Measurements from ENCODE around the gene TSTD2.

TSTD2 gene

GRCh38 chr9:97560851-97561250 lies 72.3 kb downstream of the TSTD2 start:
- no peak for DNase-seq (ENCODE audit: low read depth)
- H3K4me3 ChIP-seq (ENCODE audit: control insufficient read depth, low read depth, low read length), result no peak overlapping the region
- TF ChIP-seq, protein P1, sequence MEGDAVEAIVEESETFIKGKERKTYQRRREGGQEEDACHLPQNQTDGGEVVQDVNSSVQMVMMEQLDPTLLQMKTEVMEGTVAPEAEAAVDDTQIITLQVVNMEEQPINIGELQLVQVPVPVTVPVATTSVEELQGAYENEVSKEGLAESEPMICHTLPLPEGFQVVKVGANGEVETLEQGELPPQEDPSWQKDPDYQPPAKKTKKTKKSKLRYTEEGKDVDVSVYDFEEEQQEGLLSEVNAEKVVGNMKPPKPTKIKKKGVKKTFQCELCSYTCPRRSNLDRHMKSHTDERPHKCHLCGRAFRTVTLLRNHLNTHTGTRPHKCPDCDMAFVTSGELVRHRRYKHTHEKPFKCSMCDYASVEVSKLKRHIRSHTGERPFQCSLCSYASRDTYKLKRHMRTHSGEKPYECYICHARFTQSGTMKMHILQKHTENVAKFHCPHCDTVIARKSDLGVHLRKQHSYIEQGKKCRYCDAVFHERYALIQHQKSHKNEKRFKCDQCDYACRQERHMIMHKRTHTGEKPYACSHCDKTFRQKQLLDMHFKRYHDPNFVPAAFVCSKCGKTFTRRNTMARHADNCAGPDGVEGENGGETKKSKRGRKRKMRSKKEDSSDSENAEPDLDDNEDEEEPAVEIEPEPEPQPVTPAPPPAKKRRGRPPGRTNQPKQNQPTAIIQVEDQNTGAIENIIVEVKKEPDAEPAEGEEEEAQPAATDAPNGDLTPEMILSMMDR (IDR thresholded peaks at IDR 0.05; ENCODE audit: control insufficient read depth, insufficient read depth, low read depth, low read length, missing control alignments), result no peak

DNA sequence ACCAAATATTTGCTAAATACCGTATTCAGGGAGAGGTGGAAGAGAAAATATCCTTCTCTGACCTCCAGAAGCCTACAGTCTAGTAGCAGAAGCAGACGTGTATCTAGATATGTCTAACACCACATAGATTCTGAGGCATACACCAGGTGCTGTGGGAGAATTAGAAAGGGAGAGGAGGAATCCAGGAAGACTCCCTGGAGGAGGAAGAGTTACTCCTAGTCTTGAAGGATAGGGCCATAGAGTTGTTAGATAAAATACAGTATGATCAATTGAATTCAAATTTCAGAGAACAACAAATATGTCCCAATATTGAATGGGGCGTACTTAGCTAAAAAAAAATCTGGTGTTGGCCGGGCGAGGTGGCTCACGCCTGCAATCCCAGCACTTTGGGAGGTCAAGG lies 73.0 kb downstream of the TSTD2 start:
- no peak for DNase-seq (ENCODE audit: low read depth)
- TF ChIP-seq, protein P1 (IDR thresholded peaks at IDR 0.05; ENCODE audit: control insufficient read depth, insufficient read depth, low read depth, low read length, missing control alignments), result no peak
- no peak overlapping the region for H3K4me3 ChIP-seq (ENCODE audit: control insufficient read depth, low read depth, low read length)

GRCh38 chr9:97559111-97559514 lies 74.1 kb downstream of the TSTD2 start:
- no peak overlapping the region for H3K4me3 ChIP-seq (ENCODE audit: control insufficient read depth, low read depth, low read length)
- DNase-seq (ENCODE audit: low read depth), result no peak
- TF ChIP-seq, protein P1 (IDR thresholded peaks at IDR 0.05; ENCODE audit: control insufficient read depth, insufficient read depth, low read depth, low read length, missing control alignments), result no peak

- DNase-seq (ENCODE audit: low read depth), result no peak
- H3K4me3 ChIP-seq (ENCODE audit: control insufficient read depth, low read depth, low read length), result no peak overlapping the region
- TF ChIP-seq, protein P1 (IDR thresholded peaks at IDR 0.05; ENCODE audit: control insufficient read depth, insufficient read depth, low read depth, low read length, missing control alignments), result no peak
Measured at GRCh38 chr9:97558701-97559101, 74.5 kb downstream of the TSTD2 start.

DNA sequence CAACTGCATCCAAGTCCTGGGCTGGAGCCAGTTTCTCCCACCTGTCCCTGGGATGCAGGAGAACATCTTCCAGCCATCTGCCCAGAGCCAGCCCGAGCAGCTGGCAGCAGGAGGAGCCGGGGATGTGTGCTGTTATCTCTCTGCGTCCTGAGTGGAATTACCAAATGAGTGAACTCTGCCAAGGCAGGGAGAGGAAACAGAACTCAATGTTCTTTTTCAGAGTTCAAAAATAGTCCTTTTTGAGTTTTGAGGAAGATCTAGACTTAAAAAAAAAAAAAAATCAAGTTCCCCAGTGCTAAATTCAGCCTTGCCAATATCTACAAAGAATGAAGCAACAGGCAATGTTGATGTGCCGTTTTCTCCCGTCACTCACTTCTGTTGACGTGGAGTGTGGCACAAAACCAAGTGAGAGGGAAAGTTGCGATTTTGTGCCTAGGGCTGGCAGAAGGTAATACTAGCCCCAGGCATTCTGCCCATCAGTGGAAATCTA lies 75.5 kb downstream of the TSTD2 start:
- TF ChIP-seq, protein P1 (IDR thresholded peaks at IDR 0.05; ENCODE audit: control insufficient read depth, insufficient read depth, low read depth, low read length, missing control alignments), result no peak
- no peak overlapping the region for H3K4me3 ChIP-seq (ENCODE audit: control insufficient read depth, low read depth, low read length)
- no peak for DNase-seq (ENCODE audit: low read depth)

DNA sequence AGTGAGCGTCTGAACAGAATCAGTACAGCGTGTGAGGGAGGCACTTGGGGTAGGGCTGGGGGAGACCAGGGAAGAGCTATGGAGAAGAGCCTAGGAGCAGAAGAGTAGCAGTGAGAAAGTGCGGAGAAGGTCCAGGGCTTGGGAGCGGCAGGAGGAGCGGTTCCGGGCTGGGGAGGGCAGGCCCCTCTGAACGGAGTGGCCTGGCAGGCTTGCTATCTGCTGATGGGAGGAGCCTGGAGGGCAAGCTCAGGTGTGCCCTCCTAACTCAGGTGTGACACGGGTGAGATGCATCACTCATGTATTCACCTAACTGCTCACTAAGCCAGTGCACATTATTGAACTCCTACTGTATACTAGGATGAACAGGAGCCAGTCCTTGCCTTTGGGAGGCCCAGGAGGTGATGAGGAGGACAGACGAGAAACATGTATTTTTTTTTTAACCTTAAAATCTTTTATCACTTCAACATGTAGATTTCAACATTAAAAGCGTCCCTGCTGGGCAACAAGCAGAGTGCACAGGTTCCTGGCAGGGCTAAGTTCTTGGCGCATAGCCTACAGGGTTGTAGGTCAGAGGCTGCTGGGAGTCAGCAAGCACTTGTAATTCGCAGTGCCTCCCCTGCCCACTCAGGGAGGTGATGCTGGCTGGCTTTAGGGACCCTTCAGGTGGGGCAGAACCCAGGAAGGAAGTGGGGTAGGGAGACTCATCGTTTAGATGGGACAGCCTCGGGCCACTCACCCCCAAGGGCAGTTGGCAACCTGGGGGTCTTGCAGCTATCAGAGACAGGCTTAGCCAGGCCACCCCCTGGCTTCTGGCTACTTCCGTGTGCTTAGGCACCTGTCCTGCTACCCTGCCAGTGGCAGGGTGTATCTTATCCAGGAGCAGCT lies 76.2 kb downstream of the TSTD2 start:
- no peak overlapping the region for H3K4me3 ChIP-seq (ENCODE audit: control insufficient read depth, low read depth, low read length)
- TF ChIP-seq, protein P1 (IDR thresholded peaks at IDR 0.05; ENCODE audit: control insufficient read depth, insufficient read depth, low read depth, low read length, missing control alignments), result no peak
- DNase-seq (ENCODE audit: low read depth), result no peak
